Renal cortex interstitium (tissue), 11 donors: ENCODE measurements around the gene PLXDC1. TPM values are rescaled to one million over a fixed set of nuclear protein-coding genes. Genes with fewer than 3 reads are reported as not detected.
"Not testable (repeated sequence)": the region's sequence is repeated elsewhere in the genome, so short reads cannot be mapped to it uniquely, and the experiment has no call there.

Experiments used
- DNase-seq, 11 donors: peaks; one replicate each; pipeline ENCODE4 v3.0.0-alpha.2; 2013; ENCODE audit warnings: low read depth in 9 of 11, low spot score in 4 of 11; ENCODE audit errors: extremely low read depth in 1 of 11
- polyA plus RNA-seq, 3 donors: library from polyadenylated mRNA; unstranded; fragments of 120-200 nt; gene quantifications; one replicate each; pipeline ENCODE4 v1.2.1, GENCODE V29; 2013; ENCODE audit not compliant: insufficient read length in 3 of 3

PLXDC1 gene
- polyA plus RNA-seq, 3 donors, result 4.9 to 9.2 (median 7.2) TPM

GRCh38 chr17:39051001-39051585 lies 100.3 kb downstream of the PLXDC1 start:
- no peak for DNase-seq

- no peak for DNase-seq
Observed at GRCh38 chr17:39045948-39046679, 105.3 kb downstream of the PLXDC1 start.

- no peak for DNase-seq
Observed at GRCh38 chr17:39036009-39036408, 115.4 kb downstream of the PLXDC1 start.

- DNase-seq, result not testable (repeated sequence)
Observed at GRCh38 chr17:39035578-39035977, 115.9 kb downstream of the PLXDC1 start.

- no peak for DNase-seq
Observed at GRCh38 chr17:39028690-39029089, 122.7 kb downstream of the PLXDC1 start.

- peak in 1 of 11 donors; percentile 39 for DNase-seq
Observed at GRCh38 chr17:39027455-39028035, 123.9 kb downstream of the PLXDC1 start.

- no peak for DNase-seq
Observed at GRCh38 chr17:39026980-39027451, 124.4 kb downstream of the PLXDC1 start.

- not testable (repeated sequence) for DNase-seq
Observed at GRCh38 chr17:39026346-39026745, 125.1 kb downstream of the PLXDC1 start.

GRCh38 chr17:39022924-39023323 lies 128.5 kb downstream of the PLXDC1 start:
- DNase-seq, result no peak

GRCh38 chr17:39020037-39020436 lies 131.4 kb downstream of the PLXDC1 start:
- not testable (repeated sequence) for DNase-seq

GRCh38 chr17:39018267-39019134 lies 132.9 kb downstream of the PLXDC1 start:
- no peak for DNase-seq

- no peak for DNase-seq
Observed at GRCh38 chr17:39016193-39017153, 135.0 kb downstream of the PLXDC1 start.

GRCh38 chr17:39015546-39015935 lies 135.9 kb downstream of the PLXDC1 start:
- DNase-seq, result no peak

GRCh38 chr17:39014795-39015545 lies 136.5 kb downstream of the PLXDC1 start:
- no peak for DNase-seq

GRCh38 chr17:39014044-39014794 lies 137.2 kb downstream of the PLXDC1 start:
- DNase-seq, result no peak
